ENCODE data around the gene SLC45A2. TPM values are rescaled to one million over a fixed set of nuclear protein-coding genes. Genes with fewer than 3 reads are reported as not detected.
"Not testable (repeated sequence)": the region's sequence is repeated elsewhere in the genome, so short reads cannot be mapped to it uniquely, and the experiment has no call there.

Gene SLC45A2
- total and polyA plus RNA-seq, 2 of the 8 experiments (the other 6 are each of a cell fraction or from before 2014, with no cell fraction given), result 0.09 TPM; not detected in 1

DNA sequence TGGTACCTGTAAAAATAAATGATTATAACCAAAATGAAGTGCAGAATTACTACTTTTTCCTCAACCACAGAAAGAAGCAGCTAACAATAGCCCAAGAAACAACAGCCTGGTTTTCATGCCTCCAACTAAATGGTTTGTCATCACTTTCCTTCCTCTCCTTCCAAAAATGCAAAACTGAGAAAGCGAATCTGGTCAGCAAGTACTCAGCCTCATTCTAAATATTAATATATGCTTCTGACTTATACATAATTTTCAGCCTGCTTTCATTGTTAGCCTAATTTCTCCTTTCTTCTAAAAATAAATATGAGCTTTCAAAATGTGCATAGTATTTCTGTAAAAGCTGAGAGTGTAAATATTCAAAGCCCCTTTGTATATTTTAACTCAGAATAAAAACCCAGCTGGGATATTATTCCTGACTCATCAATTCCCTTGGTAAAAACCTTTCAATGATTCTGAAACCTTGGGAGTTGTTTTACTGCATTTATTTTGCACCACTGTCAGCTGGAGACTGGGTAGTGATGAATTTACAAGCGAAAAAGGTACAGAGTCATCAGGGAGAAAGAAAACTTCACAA is 26.8 kb downstream of the SLC45A2 start (continued):
- TF ChIP-seq SAP30 (IDR thresholded peaks at IDR 0.05; ENCODE audit: insufficient read depth, insufficient replicate concordance, low read length) (no peak), NANOG (IDR thresholded peaks at IDR 0.05; ENCODE audit: insufficient read depth, low read depth, low read length, poor library complexity, severe bottlenecking) (no peak), YY1 (IDR thresholded peaks at IDR 0.05; ENCODE audit: low read depth, low read length) (no peak), RFX5 (IDR thresholded peaks at IDR 0.05; ENCODE audit: borderline replicate concordance, low read depth, low read length) (no peak)

DNA sequence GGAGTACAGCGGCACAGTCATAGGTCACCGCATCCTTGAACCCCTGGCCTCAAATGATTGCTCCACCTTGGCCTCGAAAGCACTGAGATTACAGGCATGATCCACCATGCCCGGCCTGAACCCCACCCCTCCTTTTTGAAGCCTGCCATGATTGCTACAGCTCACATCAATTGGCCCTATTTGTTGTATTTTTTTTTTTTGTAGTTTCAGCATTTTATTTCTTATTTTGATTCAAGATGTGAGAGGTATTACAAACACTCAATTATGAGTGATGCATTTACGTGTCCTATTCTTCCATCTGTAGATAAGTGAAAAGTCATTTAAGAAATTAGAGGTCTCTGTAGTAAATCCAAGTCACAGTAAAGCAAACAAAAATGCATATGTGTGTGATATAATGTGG is 32.3 kb downstream of the SLC45A2 start:
- WGBS, 2 experiments (ENCODE audit: extremely low coverage in 1 of 2, insufficient coverage in 1 of 2, insufficient read length in 1 of 2, insufficient replicate concordance in 2 of 2, low coverage in 1 of 2, low lambda C conversion rate in 2 of 2, missing lambda C conversion rate in 1 of 2), result 77% methylated on average over 5 of the region's 5 CpGs; no CpG with 5 or more reads in 1 of the 2 experiments
- H3K27ac ChIP-seq (ENCODE audit: low read depth, low read length); H3K56ac ChIP-seq (replicated peaks; ENCODE audit: insufficient read length, low read depth, low read length); H3K9me3 ChIP-seq (ENCODE audit: insufficient read depth in 2 of 2, low read depth in 1 of 2, low read length in 1 of 2); H3K4me2 ChIP-seq (ENCODE audit: insufficient read depth in 1 of 2, low read depth in 2 of 2, low read length in 2 of 2); H4K8ac ChIP-seq (ENCODE audit: extremely low read depth, insufficient read depth, low read length); H3K79me1 ChIP-seq (ENCODE audit: low read depth, low read length); H2BK20ac ChIP-seq (ENCODE audit: low read length); H2BK15ac ChIP-seq (ENCODE audit: low read length); H2BK5ac ChIP-seq (ENCODE audit: low read depth, low read length); H3K27me3 ChIP-seq (replicated peaks in 1 of 4; ENCODE audit: control insufficient read depth in 3 of 4, extremely low read depth in 1 of 4, insufficient read depth in 3 of 4, low read length in 3 of 4); H2AFZ ChIP-seq (ENCODE audit: low read length); H3K9ac ChIP-seq (replicated peaks in 1 of 4; ENCODE audit: extremely low read depth in 1 of 4, low read depth in 3 of 4, low read length in 3 of 4); FAIRE-seq; H2AK5ac ChIP-seq (ENCODE audit: low read depth, low read length); H4K5ac ChIP-seq (ENCODE audit: insufficient read length, low read depth, low read length); H3K4me3 ChIP-seq (ENCODE audit: extremely low read depth in 1 of 4, insufficient read depth in 2 of 4, low read depth in 3 of 4, low read length in 4 of 4); H4K20me1 ChIP-seq (replicated peaks in 1 of 2; ENCODE audit: control insufficient read depth in 1 of 2, insufficient read depth in 2 of 2, low read length in 2 of 2); POLR2A ChIA-PET (ENCODE audit: partially characterized antibody); H3K14ac ChIP-seq (ENCODE audit: insufficient read length); H3K79me2 ChIP-seq (ENCODE audit: control insufficient read depth in 1 of 2, insufficient read depth in 2 of 2, low read length in 2 of 2); H4K91ac ChIP-seq (replicated peaks; ENCODE audit: insufficient read length, low read length); H3K36me3 ChIP-seq (ENCODE audit: control insufficient read depth in 2 of 4, insufficient read depth in 4 of 4, low read length in 3 of 4); DNase-seq (ENCODE audit: low read depth in 1 of 2, low spot score in 2 of 2); H3K23ac ChIP-seq (ENCODE audit: insufficient read length); H2BK12ac ChIP-seq (ENCODE audit: low read depth, low read length); H3K18ac ChIP-seq (ENCODE audit: extremely low read depth, low read length); H2BK120ac ChIP-seq (replicated peaks; ENCODE audit: low read depth, low read length); H3K4me1 ChIP-seq (replicated peaks in 1 of 4; ENCODE audit: control insufficient read depth in 3 of 4, insufficient read depth in 4 of 4, low read length in 3 of 4); H3K4ac ChIP-seq (replicated peaks; ENCODE audit: insufficient read length, low read depth, low read length); H3K23me2 ChIP-seq (ENCODE audit: low read depth, low read length): not testable (repeated sequence)
- CTCF ChIA-PET (ENCODE audit: partially characterized antibody), result interaction anchor here (1.6 kb wide), 1 partner anchor 18 kb away, joined by 12 read pairs; no protein-coding TSS in a partner anchor
